Stimulated activated naive B cell treated with anti-CD40 and anti-IgM and Interleukin-4, amounts not matched to agents 10 μg/mL and 1 μg/mL and 100 μg/mL, for 72 hours (primary cell): ENCODE measurements around the gene DCTN2.
"Not testable (repeated sequence)": the region's sequence is repeated elsewhere in the genome, so short reads cannot be mapped to it uniquely, and the experiment has no call there.

ENCODE experiments used
- ATAC-seq, 2 donors: fragments of 150-1000 bp; cut with Tn5 transposase; replicated peaks; 2 replicates each; pipeline ENCODE4 v1.10.0; 2021; ENCODE audit warnings: moderate library complexity in 1 of 2
- DNase-seq: peaks from one replicate; pipeline ENCODE4 v3.0.0; 2021
- H3K27ac Mint-ChIP-seq: one replicate; pipeline ENCODE4 v1.8.0; 2022; ENCODE audit warnings: mild to moderate bottlenecking, mixed read lengths
- H3K27me3 Mint-ChIP-seq, 2 donors: one replicate each; pipeline ENCODE4 v1.8.0; 2022; ENCODE audit warnings: mixed read lengths in 2 of 2
- H3K36me3 Mint-ChIP-seq, 2 donors: one replicate each; pipeline ENCODE4 v1.8.0; 2022; ENCODE audit warnings: mixed read lengths in 2 of 2, mild to moderate bottlenecking in 1 of 2
- H3K4me1 Mint-ChIP-seq, 2 donors: one replicate each; pipeline ENCODE4 v1.8.0; 2022; ENCODE audit warnings: mixed read lengths in 2 of 2, mild to moderate bottlenecking in 1 of 2
- H3K4me3 Mint-ChIP-seq, 2 donors: one replicate each; pipeline ENCODE4 v1.8.0; 2022; ENCODE audit warnings: mild to moderate bottlenecking in 2 of 2, mixed read lengths in 2 of 2, moderate library complexity in 1 of 2
- H3K9me3 Mint-ChIP-seq, 2 donors: one replicate each; pipeline ENCODE4 v1.8.0; 2022; ENCODE audit warnings: mixed read lengths in 2 of 2, mild to moderate bottlenecking in 1 of 2

Gene DCTN2

DNA sequence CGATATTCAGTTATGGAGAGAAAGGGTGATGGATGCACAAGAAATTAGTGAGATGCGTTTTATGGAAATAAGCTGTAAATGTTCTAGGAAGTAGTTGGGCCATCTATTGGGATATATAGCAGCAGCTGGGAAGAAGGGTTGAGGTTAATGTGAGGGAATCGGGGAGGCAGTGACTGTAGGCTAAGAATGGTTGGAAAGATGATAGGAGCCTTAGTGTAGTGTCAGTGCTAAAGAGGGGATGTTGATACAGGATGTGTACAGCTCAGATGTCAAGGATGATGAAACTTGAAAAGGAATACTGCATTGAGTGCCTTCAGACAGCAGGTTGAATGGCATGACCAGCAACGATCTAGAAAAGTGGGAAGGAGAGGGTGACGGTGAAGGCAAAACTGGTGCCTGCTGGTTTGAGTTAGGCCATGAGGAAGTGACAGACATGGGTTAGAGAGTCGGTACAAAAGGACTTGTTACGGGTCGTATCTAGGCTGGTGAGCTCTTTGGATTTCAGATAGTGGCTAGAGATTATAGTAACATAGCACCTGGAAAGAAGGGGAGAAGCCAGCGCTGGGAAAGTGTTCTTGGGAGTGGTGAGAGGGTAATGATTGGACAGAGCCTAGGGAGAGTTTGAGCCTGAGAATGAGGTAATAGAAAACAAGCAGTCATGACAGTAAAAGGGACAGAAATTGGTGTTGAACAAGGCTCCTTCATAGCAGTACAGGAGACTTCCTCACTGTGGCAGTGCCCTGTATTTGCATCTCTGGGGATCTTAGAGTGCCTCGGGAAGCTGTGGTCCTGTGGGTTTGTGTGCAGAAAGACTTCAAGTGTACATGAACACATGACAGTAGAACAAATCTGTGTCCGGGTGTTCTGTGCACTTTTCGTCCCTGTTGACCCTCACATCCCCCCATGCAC lies 49.5 kb downstream of the DCTN2 start:
- ATAC-seq (no peak), DNase-seq (no peak)
- peaks cover 56 to 57% of the 10 kb centered on the region in 2 donors for H3K36me3 Mint-ChIP-seq
- peaks cover 9 to 10% of the 10 kb centered on the region in 2 donors for H3K4me1 Mint-ChIP-seq
- no peak overlapping the region for H3K27ac Mint-ChIP-seq
- peaks cover 0 to 2% of the 10 kb centered on the region in 2 donors for H3K9me3 Mint-ChIP-seq
- H3K4me3 Mint-ChIP-seq, result no peak overlapping the region
- H3K27me3 Mint-ChIP-seq, result no peaks in the 10 kb centered on the region

DNA sequence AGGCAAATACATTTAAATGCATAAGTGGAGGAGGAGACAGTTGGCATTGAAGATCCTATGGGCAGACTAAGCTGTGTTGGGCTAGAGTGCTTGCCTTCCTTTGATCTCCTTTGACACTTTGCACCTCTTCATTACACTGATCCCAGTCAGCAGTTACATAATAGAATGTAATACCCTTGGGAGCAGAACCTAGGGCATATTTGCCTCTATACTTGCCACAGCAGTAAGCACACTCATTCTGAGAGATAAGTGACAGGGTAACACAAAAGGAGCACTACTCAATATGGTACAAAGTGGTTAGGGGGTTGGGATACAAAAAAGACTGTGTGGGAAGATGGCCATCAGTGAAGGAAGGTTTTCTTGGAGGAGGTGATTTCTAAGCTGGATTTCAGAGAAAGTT lies 50.2 kb downstream of the DCTN2 start:
- Mint-ChIP-seq H3K4me3 (no peak overlapping the region), H3K4me1 (peaks cover 6 to 9% of the 10 kb centered on the region in 2 donors), H3K27me3 (no peaks in the 10 kb centered on the region), H3K27ac (peak overlapping the region; percentile 28), H3K9me3 (peaks cover 0 to 2% of the 10 kb centered on the region in 2 donors), H3K36me3 (peaks cover 53 to 56% of the 10 kb centered on the region in 2 donors)
- no peak for ATAC-seq
- DNase-seq, result no peak

DNA sequence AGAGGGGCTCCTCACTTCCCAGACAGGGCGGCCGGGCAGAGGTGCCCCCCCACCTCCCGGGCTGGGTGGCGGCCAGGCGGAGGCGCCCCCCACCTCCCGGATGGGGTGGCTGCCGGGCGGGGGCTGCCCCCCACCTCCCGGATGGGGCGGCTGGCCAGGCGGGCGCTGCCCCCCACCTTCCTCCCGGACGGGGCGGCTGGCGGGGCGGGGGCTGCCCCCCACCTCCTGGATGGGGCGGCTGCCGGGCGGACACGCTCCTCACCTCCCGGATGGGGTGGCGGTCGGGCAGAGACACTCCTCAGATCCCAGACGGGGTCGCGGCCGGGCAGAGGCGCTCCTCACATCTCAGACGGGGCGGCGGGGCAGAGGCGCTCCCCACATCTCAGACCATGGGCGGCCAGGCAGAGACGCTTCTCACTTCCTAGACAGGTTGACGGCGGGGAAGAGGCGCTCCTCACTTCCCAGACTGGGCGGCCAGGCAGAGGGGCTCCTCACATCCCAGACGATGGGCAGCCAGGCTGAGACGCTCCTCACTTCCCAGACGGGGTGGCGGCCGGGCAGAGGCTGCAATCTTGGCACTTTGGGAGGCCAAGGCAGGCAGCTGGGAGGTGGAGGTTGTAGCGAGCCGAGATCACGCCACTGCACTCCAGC lies 51.8 kb downstream of the DCTN2 start:
- peaks cover 50 to 52% of the 10 kb centered on the region in 2 donors for H3K36me3 Mint-ChIP-seq
- H3K4me1 Mint-ChIP-seq, result peaks cover 8 to 15% of the 10 kb centered on the region in 2 donors
- not testable (repeated sequence) for H3K4me3 Mint-ChIP-seq, H3K9me3 Mint-ChIP-seq, H3K27me3 Mint-ChIP-seq, DNase-seq, H3K27ac Mint-ChIP-seq, ATAC-seq

DNA sequence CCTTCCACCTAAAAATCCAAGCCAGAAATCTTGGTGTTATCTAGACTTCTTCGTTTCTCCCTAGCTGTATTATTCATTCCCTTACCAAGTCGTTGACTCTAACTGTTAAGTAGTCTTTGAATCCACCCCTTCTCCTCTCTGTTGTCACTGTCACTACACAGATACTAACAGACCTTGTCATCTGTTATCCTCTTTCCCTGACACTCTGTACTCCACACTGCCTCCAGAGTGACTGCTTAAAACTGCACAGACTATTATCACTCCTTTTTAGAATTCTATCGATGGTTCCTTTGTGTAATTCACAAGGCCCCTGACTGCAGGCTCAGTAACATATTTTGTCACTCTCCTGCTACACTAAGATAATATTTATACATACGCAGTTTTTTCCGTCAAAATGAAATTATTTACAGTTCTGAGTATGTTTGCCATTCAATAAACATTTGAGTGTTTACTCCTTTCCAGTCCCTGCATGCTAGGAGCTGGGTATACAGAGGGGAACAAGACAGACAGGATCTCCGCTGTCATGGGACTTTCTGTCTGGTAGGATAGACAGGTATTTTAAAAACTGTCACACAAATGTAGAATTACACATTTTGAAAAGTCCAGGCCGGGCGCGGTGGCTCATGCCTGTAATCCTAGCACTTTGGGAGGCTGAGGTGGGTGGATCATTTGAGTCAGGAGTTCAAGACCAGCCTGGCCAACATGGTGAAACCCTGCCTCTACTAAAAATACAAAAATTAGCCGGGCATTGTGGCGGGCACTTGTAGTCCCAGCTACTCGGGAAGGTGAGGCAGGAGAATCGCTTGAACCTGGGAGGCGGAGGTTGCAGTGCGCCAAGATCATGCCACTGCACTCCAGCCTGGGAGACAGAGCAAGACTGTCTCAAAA lies 55.4 kb downstream of the DCTN2 start:
- no peaks in the 10 kb centered on the region for H3K27me3 Mint-ChIP-seq
- H3K27ac Mint-ChIP-seq, result peak overlapping the region; percentile 39
- peaks cover 15 to 25% of the 10 kb centered on the region in 2 donors for H3K4me1 Mint-ChIP-seq
- peaks cover 43 to 51% of the 10 kb centered on the region in 2 donors for H3K36me3 Mint-ChIP-seq
- no peaks in the 10 kb centered on the region for H3K9me3 Mint-ChIP-seq
- no peak for DNase-seq
- ATAC-seq, result no peak
- no peak overlapping the region for H3K4me3 Mint-ChIP-seq

DNA sequence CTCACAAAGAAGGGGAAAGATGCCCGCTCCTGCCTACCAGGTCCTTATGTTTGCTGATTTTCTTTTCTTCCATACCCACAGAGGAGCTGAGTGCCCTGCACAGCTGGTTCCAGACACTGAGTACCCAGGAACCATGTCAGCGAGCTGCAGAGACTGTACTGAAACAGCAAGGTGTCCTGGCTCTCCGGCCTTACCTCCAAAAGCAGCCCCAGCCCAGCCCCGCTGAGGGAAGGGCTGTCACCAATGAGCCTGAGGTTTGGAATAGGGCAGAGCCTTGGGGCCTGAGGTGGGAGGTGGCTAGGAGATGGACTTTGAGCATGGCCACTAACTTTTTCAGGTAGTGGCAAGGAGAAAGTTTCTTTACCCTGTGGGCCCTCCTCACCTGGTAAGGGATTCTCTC lies 56.9 kb downstream of the DCTN2 start:
- Mint-ChIP-seq H3K36me3 (peaks cover 37 to 46% of the 10 kb centered on the region in 2 donors), H3K27me3 (no peaks in the 10 kb centered on the region), H3K4me1 (peaks cover 15 to 25% of the 10 kb centered on the region in 2 donors), H3K9me3 (no peaks in the 10 kb centered on the region), H3K4me3 (no peak overlapping the region), H3K27ac (no peak overlapping the region)
- ATAC-seq (no peak), DNase-seq (no peak)

- H3K4me1 Mint-ChIP-seq, result peaks cover 15 to 25% of the 10 kb centered on the region in 2 donors
- H3K27ac Mint-ChIP-seq, result peak overlapping the region; percentile 95
- peaks cover 35 to 46% of the 10 kb centered on the region in 2 donors for H3K36me3 Mint-ChIP-seq
- DNase-seq, result no peak
- H3K9me3 Mint-ChIP-seq, result no peaks in the 10 kb centered on the region
- ATAC-seq, result no peak
- H3K4me3 Mint-ChIP-seq, result peak overlapping the region; percentile 96 to 98
- no peaks in the 10 kb centered on the region for H3K27me3 Mint-ChIP-seq
Measured at GRCh38 chr12:57489157-57489641, 57.8 kb downstream of the DCTN2 start.

GRCh38 chr12:57488402-57489156 lies 58.4 kb downstream of the DCTN2 start:
- Mint-ChIP-seq H3K27ac (peak overlapping the region; percentile 95), H3K36me3 (peaks cover 32 to 46% of the 10 kb centered on the region in 2 donors), H3K9me3 (no peaks in the 10 kb centered on the region), H3K4me3 (peak overlapping the region; percentile 96 to 98), H3K27me3 (no peaks in the 10 kb centered on the region), H3K4me1 (peaks cover 16 to 26% of the 10 kb centered on the region in 2 donors)
- ATAC-seq (no peak), DNase-seq (no peak)

DNA sequence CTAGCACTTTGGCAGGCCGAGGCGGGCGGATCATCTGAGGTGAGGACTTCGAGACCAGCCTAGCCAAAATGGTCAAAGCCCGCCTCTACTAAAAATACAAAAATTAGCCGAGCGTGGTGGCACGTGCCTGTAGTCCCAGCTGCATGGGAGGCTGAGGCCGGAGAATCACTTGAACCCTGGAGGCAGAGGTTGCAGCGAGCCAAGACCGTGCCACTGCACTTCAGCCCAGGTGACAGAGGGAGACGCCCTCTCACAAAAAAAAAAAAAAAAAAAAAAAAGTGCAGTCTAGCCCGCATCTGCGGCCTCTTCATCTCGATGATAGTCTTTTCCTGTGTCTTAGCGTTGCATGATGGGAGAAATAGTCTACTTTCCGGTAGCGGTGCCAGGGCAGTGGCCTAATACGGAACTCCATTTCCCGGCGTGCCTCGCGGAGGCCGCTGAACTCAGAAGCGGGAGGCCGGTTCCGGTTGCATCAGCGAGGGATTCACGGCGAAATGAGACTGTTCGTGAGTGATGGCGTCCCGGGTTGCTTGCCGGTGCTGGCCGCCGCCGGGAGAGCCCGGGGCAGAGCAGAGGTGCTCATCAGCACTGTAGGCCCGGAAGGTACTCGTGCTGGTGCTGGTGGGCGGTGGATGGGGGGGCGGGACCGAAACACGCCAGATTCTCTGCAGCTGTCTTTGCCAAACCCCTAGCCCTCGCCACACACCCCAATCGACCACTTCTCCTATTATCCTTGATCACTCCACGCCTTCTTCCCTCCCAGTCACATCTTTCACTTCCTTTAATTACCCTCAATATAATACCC lies 59.2 kb downstream of the DCTN2 start, which contains the start of gene MARS1:
TSS of gene MARS1 (plus strand) at position 472 of the 805 bp plus-strand sequence. CDS start at position 495, 23 bp downstream.
- Mint-ChIP-seq H3K9me3 (no peaks in the 10 kb centered on the region), H3K27ac (peak within 1 kb of the TSS; percentile 95), H3K4me3 (peak within 1 kb of the TSS; percentile 96 to 98), H3K36me3 (peaks cover 30 to 43% of the 10 kb centered on the region in 2 donors), H3K27me3 (no peaks in the 10 kb centered on the region), H3K4me1 (peaks cover 18 to 33% of the 10 kb centered on the region in 2 donors)
- DNase-seq (peak; percentile 91), ATAC-seq (peak; percentile 99)

DNA sequence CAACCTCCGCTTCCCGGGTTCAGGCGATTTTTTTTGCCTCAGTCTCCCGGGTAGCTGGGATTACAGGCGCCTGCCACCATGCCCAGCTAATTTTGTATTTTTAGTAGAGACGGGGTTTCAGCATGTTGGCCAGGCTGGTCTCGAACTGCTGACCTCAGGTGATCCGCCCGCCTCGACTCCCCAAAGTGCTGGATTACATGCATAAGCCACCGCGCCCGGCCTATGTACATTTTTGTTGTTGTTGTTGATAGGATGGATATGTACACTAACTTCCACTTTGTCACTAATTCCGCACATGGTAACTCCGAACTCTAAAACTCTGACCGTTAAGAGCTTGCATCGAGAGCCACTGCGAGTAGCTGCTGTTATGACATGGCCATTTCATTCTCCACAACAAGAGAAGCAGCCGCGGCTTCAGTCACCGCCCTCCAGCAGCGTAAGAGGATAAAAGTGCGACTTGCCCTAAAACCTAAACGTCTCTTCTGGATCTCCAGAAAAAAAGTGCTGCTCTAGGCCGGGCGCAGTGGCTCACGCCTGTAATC lies 59.9 kb downstream of the DCTN2 start:
- peaks cover 26 to 38% of the 10 kb centered on the region in 2 donors for H3K36me3 Mint-ChIP-seq
- H3K27me3 Mint-ChIP-seq, result no peaks in the 10 kb centered on the region
- H3K4me3 Mint-ChIP-seq, result peak overlapping the region; percentile 96 to 98
- H3K4me1 Mint-ChIP-seq, result peaks cover 18 to 33% of the 10 kb centered on the region in 2 donors
- ATAC-seq, result no peak
- DNase-seq, result no peak
- H3K9me3 Mint-ChIP-seq, result no peaks in the 10 kb centered on the region
- H3K27ac Mint-ChIP-seq, result peak overlapping the region; percentile 42

DNA sequence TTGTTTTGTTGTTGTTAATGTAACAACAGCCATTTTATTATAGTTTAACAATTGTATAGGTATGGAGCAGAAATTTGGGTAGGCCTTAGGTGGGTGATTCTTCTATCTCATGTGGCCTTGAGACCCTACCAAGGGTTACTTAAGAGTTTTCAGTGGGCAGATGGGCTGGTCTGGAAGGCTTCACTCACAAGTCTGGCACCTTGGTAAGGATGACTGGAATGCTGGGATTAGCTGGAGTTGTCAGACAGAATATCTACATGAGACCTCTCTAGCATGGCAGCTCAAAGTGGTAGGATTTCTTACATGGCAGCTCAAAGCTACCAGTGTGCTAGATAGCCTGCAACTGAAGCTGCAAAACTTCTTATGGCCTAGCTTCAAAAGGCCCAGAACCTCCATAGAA lies 61.3 kb downstream of the DCTN2 start:
- Mint-ChIP-seq H3K27me3 (no peaks in the 10 kb centered on the region), H3K4me1 (peaks cover 26 to 39% of the 10 kb centered on the region in 2 donors), H3K27ac (no peak overlapping the region), H3K4me3 (no peak overlapping the region), H3K9me3 (no peaks in the 10 kb centered on the region), H3K36me3 (peaks cover 16 to 36% of the 10 kb centered on the region in 2 donors)
- ATAC-seq, result no peak
- DNase-seq, result no peak

DNA sequence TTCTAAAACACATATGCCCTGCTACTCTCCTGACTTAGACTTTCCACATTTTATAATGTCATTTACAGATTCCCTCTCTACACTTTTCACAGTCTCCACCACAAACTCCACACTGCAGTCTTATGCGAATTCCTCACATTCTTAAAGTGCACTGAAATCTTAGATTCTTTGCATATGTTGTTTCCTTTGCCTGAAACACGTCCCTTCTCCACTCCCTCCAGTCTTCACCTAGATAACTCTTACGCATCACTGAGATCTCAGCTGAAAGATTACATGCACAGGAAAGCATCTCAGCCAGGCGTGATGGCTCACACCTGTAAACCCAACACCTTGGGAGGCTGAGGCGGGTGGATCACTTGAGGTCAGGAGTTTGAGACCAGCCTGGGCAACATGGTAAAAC lies 63.5 kb downstream of the DCTN2 start:
- peak overlapping the region; percentile 1 for H3K27ac Mint-ChIP-seq
- no peaks in the 10 kb centered on the region for H3K27me3 Mint-ChIP-seq
- ATAC-seq (no peak), DNase-seq (no peak)
- H3K4me1 Mint-ChIP-seq, result peaks cover 38 to 50% of the 10 kb centered on the region in 2 donors
- no peak overlapping the region for H3K4me3 Mint-ChIP-seq
- no peaks in the 10 kb centered on the region for H3K9me3 Mint-ChIP-seq
- peaks cover 5 to 20% of the 10 kb centered on the region in 2 donors for H3K36me3 Mint-ChIP-seq

DNA sequence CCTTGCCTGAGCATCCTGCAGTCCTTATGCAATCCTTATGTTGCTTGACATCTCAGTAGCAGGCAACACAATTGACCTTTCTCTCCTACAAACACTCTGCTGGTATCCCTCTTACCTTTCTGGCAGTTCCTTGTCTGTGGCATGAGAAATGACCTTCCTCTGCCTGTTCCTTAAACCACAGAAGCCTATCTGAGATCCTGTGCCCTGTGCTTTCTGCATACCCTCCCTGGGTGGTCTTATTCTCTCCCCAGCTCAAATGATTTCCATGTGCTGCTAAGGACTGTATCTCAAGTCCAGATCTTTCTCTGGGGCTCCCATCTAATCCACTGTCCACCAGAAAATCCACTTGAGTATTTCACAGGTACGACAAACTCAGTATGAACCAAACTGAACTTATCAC lies 65.3 kb downstream of the DCTN2 start:
- H3K36me3 Mint-ChIP-seq, result peaks cover 3 to 28% of the 10 kb centered on the region in 2 donors
- no peak for DNase-seq
- H3K27ac Mint-ChIP-seq, result peak overlapping the region; percentile 100
- no peaks in the 10 kb centered on the region for H3K27me3 Mint-ChIP-seq
- H3K4me1 Mint-ChIP-seq, result peaks cover 44 to 60% of the 10 kb centered on the region in 2 donors
- H3K9me3 Mint-ChIP-seq, result no peaks in the 10 kb centered on the region
- peak overlapping the region in 1 of 2 donors; percentile 31 for H3K4me3 Mint-ChIP-seq
- ATAC-seq, result no peak
